Skin epidermis (tissue), 12 donors: ENCODE data around the gene PHACTR3.

Experiments used
- H3K27ac ChIP-seq, 21 experiments: fragments of 200-600 bp; sonication (generic) in 11 of 21; one replicate each; pipeline ENCODE4 v1.5.0; 2020; ENCODE audit warnings: mild to moderate bottlenecking in 3 of 21, inconsistent platforms in 2 of 21, moderate library complexity in 2 of 21
- H3K4me3 ChIP-seq, 7 experiments: fragments of 200-600 bp; sonication (generic) in 2 of 7; one replicate each; pipeline ENCODE4 v1.5.0; 2020; ENCODE audit warnings: inconsistent platforms in 2 of 7, mild to moderate bottlenecking in 2 of 7, moderate library complexity in 1 of 7

Gene PHACTR3

GRCh38 chr20:59721386-59721785 is 117.0 kb downstream of the PHACTR3 start:
- no peak overlapping the region for H3K27ac ChIP-seq
- no peak overlapping the region for H3K4me3 ChIP-seq

- Histone ChIP-seq H3K27ac (no peak overlapping the region), H3K4me3 (no peak overlapping the region)
Observed at GRCh38 chr20:59723108-59723500, 118.8 kb downstream of the PHACTR3 start.

GRCh38 chr20:59723607-59724456 is 119.5 kb downstream of the PHACTR3 start:
- H3K4me3 ChIP-seq, result no peak overlapping the region
- H3K27ac ChIP-seq, result no peak overlapping the region

GRCh38 chr20:59724457-59725366 is 120.4 kb downstream of the PHACTR3 start:
- Histone ChIP-seq H3K27ac (no peak overlapping the region), H3K4me3 (no peak overlapping the region)

GRCh38 chr20:59725476-59726280 is 121.3 kb downstream of the PHACTR3 start:
- H3K27ac ChIP-seq, result no peak overlapping the region
- no peak overlapping the region for H3K4me3 ChIP-seq

- Histone ChIP-seq H3K4me3 (no peak overlapping the region), H3K27ac (no peak overlapping the region)
Observed at GRCh38 chr20:59726281-59726595, 121.9 kb downstream of the PHACTR3 start.

GRCh38 chr20:59728722-59729430 is 124.5 kb downstream of the PHACTR3 start:
- H3K27ac ChIP-seq, result no peak overlapping the region
- H3K4me3 ChIP-seq, result no peak overlapping the region

GRCh38 chr20:59729506-59729905 is 125.2 kb downstream of the PHACTR3 start:
- no peak overlapping the region for H3K4me3 ChIP-seq

GRCh38 chr20:59730722-59731121 is 126.4 kb downstream of the PHACTR3 start:
- no peak overlapping the region for H3K27ac ChIP-seq
- no peak overlapping the region for H3K4me3 ChIP-seq

More at GRCh38 chr20:59729506-59729905, 125.2 kb downstream of the PHACTR3 start:
- no peak overlapping the region for H3K27ac ChIP-seq

- Histone ChIP-seq H3K4me3 (no peak overlapping the region), H3K27ac (no peak overlapping the region)
Observed at GRCh38 chr20:59731376-59731775, 127.0 kb downstream of the PHACTR3 start.

GRCh38 chr20:59733351-59733750 is 129.0 kb downstream of the PHACTR3 start:
- Histone ChIP-seq H3K4me3 (no peak overlapping the region), H3K27ac (no peak overlapping the region)

- H3K27ac ChIP-seq, result no peak overlapping the region
- no peak overlapping the region for H3K4me3 ChIP-seq
Observed at GRCh38 chr20:59735486-59735885, 131.1 kb downstream of the PHACTR3 start.

- Histone ChIP-seq H3K27ac (no peak overlapping the region), H3K4me3 (no peak overlapping the region)
Observed at GRCh38 chr20:59735917-59736316, 131.6 kb downstream of the PHACTR3 start.

- Histone ChIP-seq H3K4me3 (no peak overlapping the region), H3K27ac (no peak overlapping the region)
Observed at GRCh38 chr20:59736366-59736765, 132.0 kb downstream of the PHACTR3 start.

- H3K4me3 ChIP-seq, result no peak overlapping the region
- H3K27ac ChIP-seq, result no peak overlapping the region
Observed at GRCh38 chr20:59737073-59737666, 132.8 kb downstream of the PHACTR3 start.

GRCh38 chr20:59737816-59738215 is 133.5 kb downstream of the PHACTR3 start:
- no peak overlapping the region for H3K4me3 ChIP-seq
- no peak overlapping the region for H3K27ac ChIP-seq

- Histone ChIP-seq H3K4me3 (no peak overlapping the region), H3K27ac (no peak overlapping the region)
Observed at GRCh38 chr20:59738851-59739250, 134.5 kb downstream of the PHACTR3 start.

- Histone ChIP-seq H3K27ac (no peak overlapping the region), H3K4me3 (no peak overlapping the region)
Observed at GRCh38 chr20:59740621-59741020, 136.3 kb downstream of the PHACTR3 start.

GRCh38 chr20:59741073-59741472 is 136.7 kb downstream of the PHACTR3 start:
- H3K27ac ChIP-seq, result no peak overlapping the region
- no peak overlapping the region for H3K4me3 ChIP-seq
